ENCODE measurements around the gene GPR160.
A peak's percentile ranks its signal among the peaks of the same experiment; 100 is the strongest.
"Not testable (repeated sequence)": the region's sequence is repeated elsewhere in the genome, so short reads cannot be mapped to it uniquely, and the experiment has no call there.

GPR160 gene

GRCh38 chr3:170100944-170101343 is 63.1 kb downstream of the GPR160 start:
- Histone ChIP-seq H3K9me3 (no peaks in the 10 kb centered on the region), H3K4me1 (peaks cover 2% of the 10 kb centered on the region; the same call in 1 of the 2 replicates), H4K20me1 (no peaks in the 10 kb centered on the region), H3K4me3 (no peak overlapping the region), H3K27me3 (no peaks in the 10 kb centered on the region), H3K4me2 (no peak overlapping the region), H3K27ac (no peak overlapping the region), H3K9ac (no peak overlapping the region), H3K36me3 (peaks cover 78% of the 10 kb centered on the region)
- TF ChIP-seq Cebpa-rat (IDR thresholded peaks at IDR 0.05) = no peak

GRCh38 chr3:170102431-170102830 is 64.6 kb downstream of the GPR160 start:
- Histone ChIP-seq H3K4me3 (no peak overlapping the region), H4K20me1 (0 out of 2 replicates have a peak, but pooled peaks cover 6% of the 10 kb centered on the region), H3K27ac (no peak overlapping the region), H3K27me3 (no peaks in the 10 kb centered on the region), H3K36me3 (peaks cover 71% of the 10 kb centered on the region), H3K4me2 (no peak overlapping the region), H3K9me3 (no peaks in the 10 kb centered on the region), H3K9ac (no peak overlapping the region), H3K4me1 (peaks cover 5% of the 10 kb centered on the region; the same call in 1 of the 2 replicates)
- TF ChIP-seq Cebpa-rat (IDR thresholded peaks at IDR 0.05) = no peak

- TF ChIP-seq Cebpa-rat (IDR thresholded peaks at IDR 0.05) = no peak
- Histone ChIP-seq H3K4me1 (peaks cover 5% of the 10 kb centered on the region; the same call in 1 of the 2 replicates), H3K9me3 (no peaks in the 10 kb centered on the region), H3K36me3 (peaks cover 65% of the 10 kb centered on the region), H3K9ac (no peak overlapping the region), H3K27me3 (no peaks in the 10 kb centered on the region), H3K4me2 (no peak overlapping the region), H3K4me3 (no peak overlapping the region), H4K20me1 (0 out of 2 replicates have a peak, but pooled peaks cover 6% of the 10 kb centered on the region), H3K27ac (no peak overlapping the region)
These were observed 70.1 kb downstream of the GPR160 start for GRCh38 chr3:170107941-170108340.

GRCh38 chr3:170108955-170109354 is 71.2 kb downstream of the GPR160 start:
- no peak overlapping the region for H3K4me3 ChIP-seq
- H3K36me3 ChIP-seq = peaks cover 68% of the 10 kb centered on the region
- no peak for TF ChIP-seq Cebpa-rat (IDR thresholded peaks at IDR 0.05)
- no peak overlapping the region for H3K9ac ChIP-seq
- H3K4me1 ChIP-seq = peaks cover 5% of the 10 kb centered on the region; the same call in 1 of the 2 replicates
- H3K27me3 ChIP-seq = no peaks in the 10 kb centered on the region
- no peak overlapping the region for H3K27ac ChIP-seq
- no peaks in the 10 kb centered on the region for H3K9me3 ChIP-seq
- no peak overlapping the region for H3K4me2 ChIP-seq
- H4K20me1 ChIP-seq = 0 out of 2 replicates have a peak, but pooled peaks cover 6% of the 10 kb centered on the region

- TF ChIP-seq Cebpa-rat (IDR thresholded peaks at IDR 0.05) = no peak
- peaks cover 67% of the 10 kb centered on the region for H3K36me3 ChIP-seq
These were observed 71.9 kb downstream of the GPR160 start for GRCh38 chr3:170109579-170110293.

GRCh38 chr3:170111147-170111771 is 73.5 kb downstream of the GPR160 start:
- no peaks in the 10 kb centered on the region for H3K9me3 ChIP-seq
- H3K36me3 ChIP-seq = peaks cover 69% of the 10 kb centered on the region
- H3K27ac ChIP-seq = no peak overlapping the region
- no peak overlapping the region for H3K9ac ChIP-seq
- H3K4me3 ChIP-seq = no peak overlapping the region
- no peaks in the 10 kb centered on the region for H3K4me1 ChIP-seq
- no peak overlapping the region for H3K4me2 ChIP-seq
- TF ChIP-seq Cebpa-rat (IDR thresholded peaks at IDR 0.05) = no peak
- 0 out of 2 replicates have a peak, but pooled peaks cover 6% of the 10 kb centered on the region for H4K20me1 ChIP-seq
- H3K27me3 ChIP-seq = no peaks in the 10 kb centered on the region

More at GRCh38 chr3:170109579-170110293, 71.9 kb downstream of the GPR160 start:
- no peak overlapping the region for H3K27ac ChIP-seq
- H3K9ac ChIP-seq = no peak overlapping the region
- H3K4me2 ChIP-seq = no peak overlapping the region
- no peaks in the 10 kb centered on the region for H3K27me3 ChIP-seq
- H3K9me3 ChIP-seq = no peaks in the 10 kb centered on the region
- peaks cover 5% of the 10 kb centered on the region; the same call in 1 of the 2 replicates for H3K4me1 ChIP-seq
- no peak overlapping the region for H3K4me3 ChIP-seq
- H4K20me1 ChIP-seq = 0 out of 2 replicates have a peak, but pooled peaks cover 6% of the 10 kb centered on the region

- H3K27ac ChIP-seq, H3K27me3 ChIP-seq, H4K20me1 ChIP-seq, H3K9me3 ChIP-seq, H3K4me1 ChIP-seq, H3K4me2 ChIP-seq, H3K9ac ChIP-seq, H3K4me3 ChIP-seq: not testable (repeated sequence)
- peaks cover 79% of the 10 kb centered on the region for H3K36me3 ChIP-seq
These were observed 76.4 kb downstream of the GPR160 start for GRCh38 chr3:170114165-170114564.

- no peaks in the 10 kb centered on the region for H3K9me3 ChIP-seq
- no peaks in the 10 kb centered on the region for H4K20me1 ChIP-seq
- H3K36me3 ChIP-seq = peaks cover 82% of the 10 kb centered on the region
- H3K4me2 ChIP-seq = no peak overlapping the region
- no peaks in the 10 kb centered on the region for H3K4me1 ChIP-seq
- H3K27ac ChIP-seq = no peak overlapping the region
- TF ChIP-seq Cebpa-rat (IDR thresholded peaks at IDR 0.05) = no peak
- no peak overlapping the region for H3K9ac ChIP-seq
- H3K27me3 ChIP-seq = no peaks in the 10 kb centered on the region
- no peak overlapping the region for H3K4me3 ChIP-seq
These were observed 79.3 kb downstream of the GPR160 start for GRCh38 chr3:170117134-170117533.

GRCh38 chr3:170128259-170128976 is 90.6 kb downstream of the GPR160 start:
- no peak for TF ChIP-seq Cebpa-rat (IDR thresholded peaks at IDR 0.05)
- Histone ChIP-seq H3K4me1 (peaks cover 31% of the 10 kb centered on the region), H3K9ac (no peak overlapping the region), H4K20me1 (peaks cover 15% of the 10 kb centered on the region), H3K36me3 (peaks cover 38% of the 10 kb centered on the region), H3K4me2 (peak overlapping the region; percentile 68), H3K4me3 (0 out of 2 replicates have a peak overlapping the region, but pooled peaks have one; percentile 12), H3K27me3 (no peaks in the 10 kb centered on the region), H3K27ac (peak overlapping the region; percentile 38), H3K9me3 (peaks cover 13% of the 10 kb centered on the region)

Measured in BLaER1 (cell line).